ENCODE data around the gene LXN. TPM values are rescaled to one million over a fixed set of nuclear protein-coding genes. Genes with fewer than 3 reads are reported as not detected.

Gene LXN
- total RNA-seq, 2 experiments from 2014 or later: 2.1 to 3.0 TPM

- Histone ChIP-seq H3K4me3 (ENCODE audit: low read length) (no peak overlapping the region), H3K4me1 (ENCODE audit: insufficient read depth, low read length) (peaks cover 13% of the 10 kb centered on the region), H3K36me3 (ENCODE audit: insufficient read depth, low read length) (peaks cover 3% of the 10 kb centered on the region), H3K27ac (ENCODE audit: low read depth in 1 of 2, low read length in 2 of 2) (no peak overlapping the region), H3K9me3 (ENCODE audit: control insufficient read depth in 1 of 2, insufficient read depth in 1 of 2, low read length in 2 of 2) (no peaks in the 10 kb centered on the region), H3K27me3 (ENCODE audit: control insufficient read depth in 1 of 2, insufficient read depth in 2 of 2, low read length in 2 of 2) (no peaks in the 10 kb centered on the region)
- ATAC-seq (ENCODE audit: poor library complexity): no peak
- DNase-seq: no peak
- Mint-ChIP-seq H3K9me3 (no peaks in the 10 kb centered on the region), H3K27me3 (no peaks in the 10 kb centered on the region), H3K4me3 (no peak overlapping the region), H3K27ac (no peak overlapping the region), H3K36me3 (ENCODE audit: low read depth) (peaks cover 32% of the 10 kb centered on the region), H3K4me1 (ENCODE audit: low read depth) (peaks cover 24% of the 10 kb centered on the region)
- ChIA-PET POLR2A (interaction anchor here (2.5 kb wide), 1 partner anchor 10 kb away, joined by 6 read pairs; no protein-coding TSS in a partner anchor), CTCF (no interaction called here)
- intact Hi-C loops (cut with DNase I, micrococcal nuclease): no loop called here
- TF ChIP-seq CTCF (IDR thresholded peaks at IDR 0.05): no peak
Observed at GRCh38 chr3:158717576-158717975, 45.1 kb upstream of the LXN start.

GRCh38 chr3:158713094-158713499 is 40.6 kb upstream of the LXN start:
- H3K27me3 Mint-ChIP-seq: no peaks in the 10 kb centered on the region
- H3K4me1 ChIP-seq (ENCODE audit: insufficient read depth, low read length): no peaks in the 10 kb centered on the region
- no peak overlapping the region for H3K4me3 ChIP-seq (ENCODE audit: low read length)
- ATAC-seq (ENCODE audit: poor library complexity): no peak
- no peak for DNase-seq
- no peak overlapping the region for H3K27ac ChIP-seq (ENCODE audit: low read depth in 1 of 2, low read length in 2 of 2)
- H3K9me3 ChIP-seq (ENCODE audit: control insufficient read depth in 1 of 2, insufficient read depth in 1 of 2, low read length in 2 of 2): no peaks in the 10 kb centered on the region
- H3K27me3 ChIP-seq (ENCODE audit: control insufficient read depth in 1 of 2, insufficient read depth in 2 of 2, low read length in 2 of 2): no peaks in the 10 kb centered on the region
- CTCF ChIA-PET: interaction anchor here (2.7 kb wide), 1 partner anchor 14 kb away, joined by 9 read pairs; no protein-coding TSS in a partner anchor
- POLR2A ChIA-PET: no interaction called here
- H3K27ac Mint-ChIP-seq: no peak overlapping the region
- intact Hi-C loops (cut with DNase I, micrococcal nuclease): no loop called here
- H3K4me3 Mint-ChIP-seq: no peak overlapping the region
- TF ChIP-seq CTCF (IDR thresholded peaks at IDR 0.05): no peak
- H3K36me3 Mint-ChIP-seq (ENCODE audit: low read depth): peaks cover 74% of the 10 kb centered on the region
- no peaks in the 10 kb centered on the region for H3K4me1 Mint-ChIP-seq (ENCODE audit: low read depth)
- H3K36me3 ChIP-seq (ENCODE audit: insufficient read depth, low read length): peaks cover 9% of the 10 kb centered on the region
- no peaks in the 10 kb centered on the region for H3K9me3 Mint-ChIP-seq

- Histone ChIP-seq H3K27ac (ENCODE audit: low read depth in 1 of 2, low read length in 2 of 2) (no peak overlapping the region), H3K4me3 (ENCODE audit: low read length) (no peak overlapping the region), H3K36me3 (ENCODE audit: insufficient read depth, low read length) (peaks cover 15% of the 10 kb centered on the region), H3K4me1 (ENCODE audit: insufficient read depth, low read length) (no peaks in the 10 kb centered on the region), H3K27me3 (ENCODE audit: control insufficient read depth in 1 of 2, insufficient read depth in 2 of 2, low read length in 2 of 2) (no peaks in the 10 kb centered on the region), H3K9me3 (ENCODE audit: control insufficient read depth in 1 of 2, insufficient read depth in 1 of 2, low read length in 2 of 2) (no peaks in the 10 kb centered on the region)
- H3K36me3 Mint-ChIP-seq (ENCODE audit: low read depth): peaks cover 81% of the 10 kb centered on the region
- DNase-seq: no peak
- no peaks in the 10 kb centered on the region for H3K4me1 Mint-ChIP-seq (ENCODE audit: low read depth)
- POLR2A ChIA-PET: no interaction called here
- H3K27me3 Mint-ChIP-seq: no peaks in the 10 kb centered on the region
- CTCF ChIA-PET: interaction anchor here (2.7 kb wide), 1 partner anchor 15 kb away, joined by 9 read pairs; no protein-coding TSS in a partner anchor
- H3K9me3 Mint-ChIP-seq: no peaks in the 10 kb centered on the region
- H3K27ac Mint-ChIP-seq: no peak overlapping the region
- ATAC-seq (ENCODE audit: poor library complexity): no peak
- H3K4me3 Mint-ChIP-seq: no peak overlapping the region
- TF ChIP-seq CTCF (IDR thresholded peaks at IDR 0.05): no peak
- intact Hi-C loops (cut with DNase I, micrococcal nuclease): no loop called here
Observed at GRCh38 chr3:158712443-158712842, 40.0 kb upstream of the LXN start.
